Measurements from ENCODE around the gene MSANTD1. TPM values are rescaled to one million over a fixed set of nuclear protein-coding genes. Genes with fewer than 3 reads are reported as not detected.
"Not testable (repeated sequence)": the region's sequence is repeated elsewhere in the genome, so short reads cannot be mapped to it uniquely, and the experiment has no call there.

MSANTD1 gene
- total and polyA plus RNA-seq, 7 donors: 0.11 to 0.94 (median 0.34) TPM

- Histone ChIP-seq H3K36me3 (ENCODE audit: insufficient read depth in 1 of 2, low read depth in 1 of 2) (no peaks in the 10 kb centered on the region), H3K9me3 (no peaks in the 10 kb centered on the region), H3K4me1 (peaks cover 18% of the 10 kb centered on the region), H3K27ac (no peak overlapping the region), H3K27me3 (ENCODE audit: insufficient read depth in 3 of 3, low read length in 2 of 3) (no peaks in the 10 kb centered on the region), H3K4me3 (no peak overlapping the region)
- 92 to 94% (median 92%) methylated on average over 13 of the region's 13 CpGs for WGBS, 3 donors
- intact Hi-C loops (cut with DNase I): no loop called here
- TF ChIP-seq, protein P1, sequence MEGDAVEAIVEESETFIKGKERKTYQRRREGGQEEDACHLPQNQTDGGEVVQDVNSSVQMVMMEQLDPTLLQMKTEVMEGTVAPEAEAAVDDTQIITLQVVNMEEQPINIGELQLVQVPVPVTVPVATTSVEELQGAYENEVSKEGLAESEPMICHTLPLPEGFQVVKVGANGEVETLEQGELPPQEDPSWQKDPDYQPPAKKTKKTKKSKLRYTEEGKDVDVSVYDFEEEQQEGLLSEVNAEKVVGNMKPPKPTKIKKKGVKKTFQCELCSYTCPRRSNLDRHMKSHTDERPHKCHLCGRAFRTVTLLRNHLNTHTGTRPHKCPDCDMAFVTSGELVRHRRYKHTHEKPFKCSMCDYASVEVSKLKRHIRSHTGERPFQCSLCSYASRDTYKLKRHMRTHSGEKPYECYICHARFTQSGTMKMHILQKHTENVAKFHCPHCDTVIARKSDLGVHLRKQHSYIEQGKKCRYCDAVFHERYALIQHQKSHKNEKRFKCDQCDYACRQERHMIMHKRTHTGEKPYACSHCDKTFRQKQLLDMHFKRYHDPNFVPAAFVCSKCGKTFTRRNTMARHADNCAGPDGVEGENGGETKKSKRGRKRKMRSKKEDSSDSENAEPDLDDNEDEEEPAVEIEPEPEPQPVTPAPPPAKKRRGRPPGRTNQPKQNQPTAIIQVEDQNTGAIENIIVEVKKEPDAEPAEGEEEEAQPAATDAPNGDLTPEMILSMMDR (IDR thresholded peaks at IDR 0.05): no peak
- DNase-seq (no peak), ATAC-seq (no peak)
These were observed 48.3 kb downstream of the MSANTD1 start for GRCh38 chr4:3297066-3297859.

GRCh38 chr4:3299122-3299975, 50.4 kb downstream of the MSANTD1 start:
- Histone ChIP-seq H3K9me3 (no peaks in the 10 kb centered on the region), H3K27ac (peak overlapping the region; percentile 15), H3K4me3 (no peak overlapping the region), H3K4me1 (peaks cover 22% of the 10 kb centered on the region), H3K36me3 (ENCODE audit: insufficient read depth in 1 of 2, low read depth in 1 of 2) (no peaks in the 10 kb centered on the region), H3K27me3 (ENCODE audit: insufficient read depth in 3 of 3, low read length in 2 of 3) (no peaks in the 10 kb centered on the region)
- 48 to 63% (median 53%) methylated on average over 9 of the region's 9 CpGs for WGBS, 3 donors
- intact Hi-C loops (cut with DNase I): no loop called here
- no peak for DNase-seq
- TF ChIP-seq, protein P1 (IDR thresholded peaks at IDR 0.05): no peak
- ATAC-seq: peak in 3 of 4 donors; percentile 16 to 26 (median 19)

GRCh38 chr4:3299976-3300671, 51.2 kb downstream of the MSANTD1 start:
- 78 to 84% (median 84%) methylated on average over 19 of the region's 19 CpGs for WGBS, 3 donors
- peak in 3 of 4 donors; percentile 21 to 42 (median 28) for ATAC-seq
- Histone ChIP-seq H3K4me3 (no peak overlapping the region), H3K9me3 (no peaks in the 10 kb centered on the region), H3K27me3 (ENCODE audit: insufficient read depth in 3 of 3, low read length in 2 of 3) (no peaks in the 10 kb centered on the region), H3K36me3 (ENCODE audit: insufficient read depth in 1 of 2, low read depth in 1 of 2) (no peaks in the 10 kb centered on the region), H3K27ac (no peak overlapping the region), H3K4me1 (peaks cover 26% of the 10 kb centered on the region)
- intact Hi-C loops (cut with DNase I): no loop called here
- no peak for DNase-seq
- TF ChIP-seq, protein P1 (IDR thresholded peaks at IDR 0.05): no peak

DNA sequence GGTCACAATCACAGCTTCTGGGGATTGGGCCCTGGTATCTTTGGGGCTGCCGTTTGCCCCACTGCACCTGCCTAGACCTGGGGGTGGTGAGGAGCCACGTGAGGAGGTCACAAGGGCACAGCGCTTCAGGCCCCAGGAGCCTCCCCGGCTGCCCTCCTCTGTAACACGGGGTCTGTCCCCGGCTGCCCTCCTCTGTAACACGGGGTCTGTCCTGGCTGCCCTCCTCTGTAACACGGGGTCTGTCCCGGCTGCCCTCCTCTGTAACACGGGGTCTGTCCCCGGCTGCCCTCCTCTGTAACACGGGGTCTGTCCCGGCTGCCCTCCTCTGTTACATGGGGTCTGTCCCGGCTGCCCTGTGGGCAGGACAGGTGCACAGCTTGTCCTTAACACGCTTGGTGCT, 51.9 kb downstream of the MSANTD1 start:
- H3K36me3 ChIP-seq (ENCODE audit: insufficient read depth in 1 of 2, low read depth in 1 of 2); H3K27ac ChIP-seq; intact Hi-C loops (cut with DNase I); DNase-seq; H3K9me3 ChIP-seq; ATAC-seq; H3K4me3 ChIP-seq; H3K27me3 ChIP-seq (ENCODE audit: insufficient read depth in 3 of 3, low read length in 2 of 3): not testable (repeated sequence)
- peaks cover 33% of the 10 kb centered on the region for H3K4me1 ChIP-seq
- WGBS, 3 donors: 90 to 92% (median 90%) methylated on average over 15 of the region's 15 CpGs

All from psoas muscle (tissue), 8 donors.